GM19099 (cell line): ENCODE measurements around the gene SVOP.

Experiments
- POLR2A ChIP-seq: IDR thresholded peaks from 3 replicates; pipeline ENCODE4 v1.6.1; 2011; ENCODE audit warnings: low read depth; ENCODE audit not compliant: insufficient read length; ENCODE audit errors: extremely low read depth

Gene SVOP

DNA sequence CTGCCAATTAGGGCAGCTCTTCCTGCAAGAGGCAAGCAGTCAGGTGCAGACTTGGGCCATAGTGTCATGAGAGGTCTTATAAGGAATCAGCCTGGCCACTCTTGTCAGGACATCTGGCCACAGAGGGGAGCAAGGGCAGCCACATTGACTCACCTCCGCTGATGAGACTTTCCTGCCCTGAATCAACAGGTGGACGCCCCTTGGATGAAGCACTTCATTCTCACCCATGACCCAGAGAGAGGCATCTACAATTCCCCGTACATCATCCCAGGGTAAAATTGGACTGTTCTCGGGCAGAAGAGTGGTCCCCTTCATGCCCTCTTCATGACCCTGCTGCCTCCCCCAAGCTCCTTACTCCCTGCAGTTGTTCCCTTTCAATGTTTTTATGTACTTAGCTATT is 124.1 kb downstream of the SVOP start:
- no peak for TF ChIP-seq POLR2A

DNA sequence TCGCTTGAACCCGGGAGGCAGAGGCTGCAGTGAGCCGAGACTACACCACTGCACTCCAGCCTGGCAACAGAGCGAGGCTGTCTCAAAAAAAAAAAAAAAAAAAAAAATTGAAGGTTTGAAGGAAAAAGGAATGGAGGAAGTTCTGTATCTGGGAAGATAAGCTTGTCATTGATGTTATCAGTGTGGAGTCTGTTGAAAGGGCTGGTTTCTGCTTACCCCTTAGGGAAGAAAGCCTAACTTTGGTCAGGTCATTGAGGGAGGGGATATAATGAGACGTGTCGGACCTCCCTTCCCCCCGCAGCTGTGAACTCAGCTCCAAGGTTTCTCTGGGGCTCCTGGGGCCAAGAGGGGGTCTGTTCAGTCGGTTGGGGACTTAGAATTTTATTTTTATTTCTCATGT is 124.5 kb downstream of the SVOP start:
- no peak for TF ChIP-seq POLR2A

DNA sequence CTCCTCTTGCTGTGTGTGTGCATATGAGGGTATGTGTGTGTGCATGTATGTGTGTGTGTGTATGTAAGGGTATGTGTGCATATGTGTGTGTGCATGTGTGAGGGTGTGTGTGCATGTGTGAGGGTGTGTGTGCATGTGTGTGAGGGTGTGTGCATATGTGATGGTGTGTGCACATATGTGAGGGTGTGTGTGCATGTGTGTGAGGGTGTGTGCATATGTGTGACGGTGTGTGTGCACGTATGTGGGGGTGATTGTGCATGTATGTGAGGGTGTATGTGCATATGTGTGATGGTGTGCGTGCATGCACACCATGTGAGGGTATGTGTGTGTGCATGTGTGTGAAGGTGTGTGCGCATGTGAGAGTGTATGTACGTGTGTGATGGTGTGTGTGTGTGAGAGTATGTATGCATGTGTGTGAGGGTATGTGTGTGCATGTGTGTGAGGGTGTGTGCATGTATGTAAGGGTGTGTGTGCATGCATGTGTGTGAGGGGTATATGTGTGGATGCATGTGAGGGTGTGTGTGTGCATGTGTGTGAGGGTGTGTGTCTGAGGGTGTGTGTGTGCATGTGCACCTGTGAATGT is 125.6 kb downstream of the SVOP start:
- TF ChIP-seq POLR2A = no peak

DNA sequence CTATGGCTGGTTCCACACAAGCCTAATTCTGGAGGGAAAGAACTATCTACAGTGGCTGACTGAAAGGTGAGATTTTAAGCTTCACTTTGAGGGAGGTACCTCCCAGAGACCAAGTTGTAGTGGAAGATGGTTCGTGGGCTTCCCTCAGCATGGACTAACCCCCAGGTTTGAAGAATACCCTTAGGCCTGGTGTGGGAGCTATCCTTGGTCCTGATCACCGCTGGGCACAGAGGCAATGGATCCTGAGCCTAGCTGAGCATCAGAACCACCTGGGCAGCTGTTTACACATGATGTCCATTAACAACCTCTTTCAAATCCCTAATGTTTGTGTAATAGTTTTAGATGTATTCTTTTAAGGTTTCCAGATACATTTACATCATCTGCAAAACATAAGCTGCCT is 130.7 kb downstream of the SVOP start:
- no peak for TF ChIP-seq POLR2A

DNA sequence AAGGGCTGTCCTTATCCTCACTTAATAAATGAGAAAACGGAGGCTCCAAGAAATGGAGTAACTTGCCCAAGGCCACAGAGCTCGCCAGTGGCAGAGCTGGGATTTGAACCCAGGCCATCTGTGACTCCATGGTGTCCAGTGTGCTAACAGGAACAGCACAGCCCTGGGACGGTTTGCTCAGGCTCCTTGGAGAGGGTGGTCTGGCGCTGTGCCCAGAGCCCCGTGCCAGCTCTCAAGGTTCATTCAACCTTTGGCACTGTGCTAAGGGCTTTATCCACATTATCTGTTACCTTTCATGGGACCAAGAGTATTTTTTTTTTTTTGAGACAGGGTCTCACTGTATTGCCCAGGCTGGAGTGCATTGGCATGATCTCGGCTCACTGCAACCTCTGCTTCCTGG is 132.8 kb downstream of the SVOP start:
- TF ChIP-seq POLR2A = no peak

DNA sequence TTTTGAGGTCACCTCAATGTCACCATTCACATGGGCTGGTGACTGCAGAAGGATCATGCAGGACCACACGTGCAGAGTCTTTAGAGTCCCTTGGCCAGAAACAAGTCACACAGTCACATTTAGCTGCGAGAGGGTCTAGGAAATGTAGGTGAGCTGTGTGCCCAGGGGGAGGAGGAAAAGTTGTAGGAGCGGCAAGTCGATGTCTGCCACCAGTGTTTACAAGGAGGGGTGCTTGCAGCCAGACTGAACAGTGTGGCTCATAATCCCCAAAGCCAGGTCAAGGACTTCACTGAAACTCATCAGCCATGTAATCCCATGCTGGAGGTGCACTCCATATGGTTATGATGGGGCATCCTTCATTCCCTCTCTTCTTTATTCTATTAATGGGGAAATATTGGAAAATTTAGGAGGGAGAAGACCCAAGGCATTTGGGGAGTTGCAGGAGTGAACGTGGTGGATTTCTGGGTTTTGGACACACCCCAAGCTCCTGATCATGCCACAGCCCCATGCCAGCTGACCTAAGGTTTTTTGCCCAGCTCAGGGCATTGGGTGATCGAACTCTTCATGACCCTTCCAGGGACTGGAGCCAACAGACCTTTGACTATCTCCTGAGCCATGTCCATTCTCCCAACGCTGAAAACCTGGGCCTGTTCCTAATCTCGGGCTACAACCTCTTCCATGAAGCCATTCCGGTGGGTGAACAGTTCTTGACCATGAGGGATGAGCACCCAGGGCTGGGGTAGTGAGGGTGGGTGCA is 133.8 kb downstream of the SVOP start:
- TF ChIP-seq POLR2A = no peak

DNA sequence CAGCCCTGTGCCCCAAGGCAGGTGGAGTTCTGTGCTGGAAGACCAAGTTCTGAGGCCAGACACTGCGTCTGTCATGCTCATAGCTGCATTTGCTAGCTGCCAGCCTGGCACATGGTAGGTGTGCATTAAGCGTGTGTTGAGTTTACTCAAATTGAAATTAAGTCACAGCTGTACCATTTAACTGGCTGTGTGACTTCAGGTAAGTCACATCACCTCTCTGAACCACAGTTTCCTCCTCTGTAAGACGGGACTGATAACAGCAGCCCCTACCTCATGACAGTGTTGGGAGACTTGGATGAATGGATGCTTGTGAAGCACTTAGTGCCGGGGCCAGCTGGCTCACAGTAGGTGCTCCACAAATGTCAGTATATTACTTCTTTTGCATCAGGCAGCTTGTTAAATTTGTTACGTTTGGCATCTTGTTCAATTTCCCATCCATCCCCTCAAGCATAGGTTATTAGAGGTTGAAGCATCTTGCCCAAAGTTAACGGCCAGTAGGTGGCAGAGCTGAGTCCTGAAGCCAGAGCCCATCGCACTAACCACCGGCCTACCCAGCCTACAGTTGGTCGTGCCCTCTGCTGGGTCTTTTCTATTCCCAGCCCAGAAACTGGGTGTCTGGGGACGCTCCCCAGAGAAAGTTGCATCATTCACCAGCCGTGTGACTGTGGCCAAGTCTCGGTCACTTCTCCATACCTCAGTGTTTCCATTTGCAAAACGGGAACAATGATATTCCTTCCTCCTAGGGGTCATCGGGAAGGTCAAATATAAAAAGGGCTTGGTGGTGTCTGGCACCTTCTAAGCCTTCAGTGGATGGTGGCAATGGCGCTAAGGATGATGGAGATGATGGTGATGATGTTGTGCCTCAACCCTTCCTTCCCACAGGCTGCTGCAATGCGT is 136.5 kb downstream of the SVOP start:
- no peak for TF ChIP-seq POLR2A

DNA sequence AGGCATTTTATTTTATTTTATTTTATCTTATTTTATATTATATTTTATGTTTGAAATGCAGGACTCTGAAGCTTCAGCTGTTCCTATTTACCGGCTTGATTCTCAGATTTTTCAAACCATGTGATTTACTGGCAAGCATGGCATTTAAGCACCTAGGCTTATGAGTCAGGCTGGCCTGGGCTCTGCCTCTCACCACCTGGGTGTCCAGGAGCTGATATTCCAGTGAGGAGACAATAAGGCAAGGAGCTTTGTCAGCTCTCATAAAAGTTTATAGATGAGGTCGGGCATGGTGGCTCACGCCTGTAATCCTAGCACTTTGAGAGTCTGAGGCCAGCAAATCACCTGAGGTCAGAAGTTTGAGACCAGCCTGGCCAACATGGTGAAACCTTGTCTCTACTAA is 138.9 kb downstream of the SVOP start:
- no peak for TF ChIP-seq POLR2A

DNA sequence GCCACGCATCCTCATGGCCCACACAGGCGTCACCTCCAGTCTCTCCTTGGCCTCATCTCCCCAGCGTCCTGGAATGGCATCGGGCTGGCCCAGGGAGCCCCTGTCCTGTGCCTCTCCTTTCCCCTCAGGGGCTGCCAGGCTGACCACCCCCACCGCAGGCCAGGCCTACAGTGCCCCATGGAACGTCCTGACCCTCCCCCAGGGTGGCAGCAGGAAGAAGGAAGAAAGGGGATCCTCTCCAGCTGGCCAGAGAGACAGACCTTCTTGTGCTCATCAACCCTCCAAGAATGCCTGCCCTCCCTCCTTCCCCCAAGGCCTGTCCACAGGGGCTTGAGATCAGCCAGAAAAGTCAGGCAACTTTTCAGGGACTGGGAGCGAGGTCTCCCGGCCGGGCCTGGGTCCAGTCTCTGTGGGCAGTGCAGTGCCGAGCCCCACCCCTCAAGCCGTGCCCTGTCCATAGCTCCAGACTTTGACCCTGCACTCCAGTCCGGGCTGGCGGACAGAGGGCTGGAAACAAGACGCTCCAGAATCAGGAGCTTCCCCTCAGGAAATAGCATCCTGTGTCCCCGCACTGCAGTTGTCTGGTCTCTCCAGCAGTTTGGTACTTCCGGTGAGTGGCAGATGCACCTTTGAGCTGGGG is 141.1 kb downstream of the SVOP start, which contains the start of gene DAO:
TSS of gene DAO (plus strand) at position 478 of the 640 bp plus-strand sequence. CDS start 4,915 bp downstream, outside the sequence.
- no peak for TF ChIP-seq POLR2A

DNA sequence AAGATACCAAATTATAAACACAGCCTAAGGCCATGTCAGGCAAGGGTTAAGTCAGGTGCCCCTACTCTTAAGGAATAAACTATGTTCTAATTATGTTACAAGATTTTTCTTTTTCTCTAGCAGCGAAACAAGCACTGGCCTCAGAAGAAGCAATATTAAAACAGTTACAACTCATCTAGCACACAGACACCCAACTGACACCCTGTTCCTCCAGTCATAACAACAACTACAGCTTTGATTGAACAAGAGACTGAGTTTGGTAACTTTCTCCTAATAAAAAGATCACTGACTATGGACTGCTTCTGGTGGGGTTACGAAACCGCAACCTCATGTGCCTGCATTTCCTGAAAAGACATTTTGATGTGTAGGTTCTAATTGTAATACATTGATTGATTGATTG is 144.3 kb downstream of the SVOP start:
- TF ChIP-seq POLR2A = no peak

DNA sequence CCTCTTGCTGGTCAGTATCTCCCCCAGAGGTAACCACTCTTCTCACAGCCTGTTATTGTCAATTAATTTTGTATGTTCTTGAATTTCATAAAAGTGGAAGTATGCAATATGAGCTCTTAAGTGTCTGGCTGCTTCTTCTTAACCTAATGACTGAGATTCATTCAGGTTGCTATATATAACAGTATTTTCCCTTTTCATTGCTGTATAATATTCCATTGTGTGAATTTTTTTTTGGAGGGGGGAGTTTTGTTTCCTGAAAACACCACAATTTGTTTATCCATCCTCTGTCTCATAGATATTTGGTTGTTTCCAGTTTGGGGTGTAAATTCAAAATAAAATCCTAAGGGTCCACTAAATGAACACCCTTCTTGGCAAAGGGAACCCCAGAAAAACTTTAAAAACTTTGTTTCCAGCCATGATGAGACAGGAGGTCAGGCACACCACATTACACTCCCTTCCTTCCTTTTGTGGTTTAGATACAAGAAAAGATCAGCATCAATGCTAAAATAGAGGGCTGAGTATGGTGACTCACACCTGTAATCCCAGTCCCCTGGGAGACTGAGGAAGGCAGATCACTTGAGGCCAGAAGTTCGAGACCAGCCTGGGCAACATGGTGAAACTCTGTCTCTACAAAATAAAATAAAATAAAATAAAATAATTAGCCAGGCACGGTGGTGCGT is 145.0 kb downstream of the SVOP start:
- no peak for TF ChIP-seq POLR2A

DNA sequence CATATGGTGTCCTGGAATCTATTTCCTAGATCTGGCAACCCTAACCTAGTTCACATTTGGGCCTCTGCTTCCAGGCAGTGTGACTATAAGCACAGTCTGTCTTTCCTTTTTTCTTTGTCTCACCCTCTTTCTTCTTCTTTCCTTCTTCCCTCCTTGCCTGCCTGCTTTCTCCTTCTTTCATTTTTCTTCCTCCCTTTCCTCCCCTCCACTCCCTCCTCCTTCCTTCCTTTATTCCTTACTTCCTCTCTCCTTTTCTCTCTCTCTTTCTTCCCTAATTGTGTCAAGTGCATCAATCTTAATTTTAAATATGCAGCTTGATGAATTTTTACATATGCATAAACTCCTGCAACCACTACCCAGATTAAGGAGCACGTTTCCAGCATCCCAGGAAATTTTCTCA is 145.6 kb downstream of the SVOP start:
- TF ChIP-seq POLR2A = no peak

DNA sequence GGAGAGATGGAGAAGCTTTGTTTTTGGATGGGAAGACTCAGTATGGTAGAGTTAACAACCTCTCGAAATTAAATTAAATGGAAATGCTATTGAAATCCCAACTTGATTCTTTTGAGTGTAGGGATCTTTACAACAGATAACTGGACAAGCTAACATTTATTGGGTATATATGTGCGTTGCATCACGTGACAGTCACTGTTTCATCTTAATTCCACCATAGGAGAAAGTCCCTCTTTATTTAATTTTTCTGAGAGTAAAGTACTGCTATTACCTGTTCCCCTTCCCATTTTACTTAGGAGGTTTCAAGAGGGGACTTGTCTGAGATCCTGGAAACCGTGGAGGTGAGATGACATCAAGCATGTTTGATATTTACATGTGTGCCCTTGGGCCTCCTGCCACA is 152.1 kb downstream of the SVOP start:
- no peak for TF ChIP-seq POLR2A

DNA sequence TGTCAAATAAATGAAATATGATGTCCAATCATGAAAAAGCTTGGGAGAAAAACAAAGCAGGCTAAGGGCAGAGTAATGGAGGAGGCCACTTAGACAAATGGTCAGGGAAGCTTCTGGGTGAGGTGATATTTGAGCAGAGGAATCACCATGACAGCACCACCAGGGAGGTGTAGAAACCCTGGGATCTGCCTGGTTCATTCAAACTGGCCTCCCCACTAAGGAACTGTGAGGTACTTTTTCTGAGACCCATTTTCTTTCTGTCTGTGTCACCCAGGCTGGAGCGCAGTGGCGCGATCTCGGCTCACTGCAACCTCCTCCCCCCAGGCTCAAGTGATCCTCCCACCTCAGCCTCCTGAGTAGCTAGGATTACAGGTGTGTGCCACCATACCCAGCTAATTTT is 155.7 kb downstream of the SVOP start:
- TF ChIP-seq POLR2A = no peak

DNA sequence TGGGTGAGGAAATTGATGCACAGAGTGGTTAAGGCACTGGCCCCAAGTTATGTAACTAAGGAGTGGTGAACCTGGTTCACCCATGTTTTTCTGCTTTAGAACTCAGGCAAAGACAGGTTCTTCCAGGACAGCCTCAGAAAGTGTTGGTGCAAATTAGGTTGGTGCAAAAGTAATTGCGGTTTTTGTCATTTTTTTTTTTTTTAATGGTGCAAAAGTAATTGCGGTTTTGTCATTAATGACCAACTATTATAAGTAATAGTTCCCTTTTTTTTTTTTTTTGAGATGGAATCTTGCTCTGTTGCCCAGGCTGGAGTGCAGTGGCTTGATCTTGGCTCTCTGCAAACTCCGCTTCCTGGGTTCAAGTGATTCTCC is 158.3 kb downstream of the SVOP start:
- no peak for TF ChIP-seq POLR2A
